PC-9 (cell line): ENCODE data around the gene IFNA17. TPM values are rescaled to one million over a fixed set of nuclear protein-coding genes. Genes with fewer than 3 reads are reported as not detected.
"Not testable (repeated sequence)": the region's sequence is repeated elsewhere in the genome, so short reads cannot be mapped to it uniquely, and the experiment has no call there.

ENCODE experiments used
- BruUV-seq: library from RNA; stranded (reverse); fragments of 400-500 nt; replicated peaks from 2 replicates; lab custom pipeline; 2021; lab: Mats Ljungman, UMichigan
- CTCF ChIA-PET: fragments of 300-600 bp; sonication (Branson Sonifier 250); formaldehyde crosslinking; loops from one replicate; lab custom pipeline; 2022; ENCODE audit warnings: antibody characterized with exemption; lab: Charles Lee
- POLR2A ChIA-PET: fragments of 300-600 bp; sonication (Branson Sonifier 250); formaldehyde crosslinking; loops from one replicate; lab custom pipeline; 2022; ENCODE audit warnings: antibody characterized with exemption; ENCODE audit not compliant: unreplicated experiment; lab: Charles Lee
- DNase-seq, 2 experiments: peaks; one replicate each; pipeline versions ENCODE4 v3.0.0 to v3.0.0-alpha.2; 2015 to 2022; ENCODE audit warnings: mixed read lengths in 1 of 2
- H2AFZ ChIP-seq: fragments of 200-600 bp; sonication (generic); 2 replicates; pipeline ENCODE4 v1.8.1; 2017; ENCODE audit warnings: antibody characterized with exemption
- H3F3A ChIP-seq: fragments of 200-600 bp; sonication (generic); 2 replicates; pipeline ENCODE4 v1.8.1; 2017; ENCODE audit warnings: antibody characterized with exemption, mild to moderate bottlenecking, low read depth; ENCODE audit not compliant: insufficient read depth
- H3K27ac ChIP-seq: fragments of 200-600 bp; sonication (generic); 2 replicates; pipeline ENCODE4 v1.6.1; 2016; ENCODE audit warnings: mixed run types
- H3K27me3 ChIP-seq: fragments of 200-600 bp; sonication (generic); 2 replicates; pipeline ENCODE4 v1.6.1; 2016; ENCODE audit warnings: low read depth, mixed run types; ENCODE audit not compliant: insufficient read depth
- H3K36me3 ChIP-seq: fragments of 200-600 bp; sonication (generic); 2 replicates; pipeline ENCODE4 v1.6.1; 2016; ENCODE audit warnings: low read depth, mixed run types
- H3K4me1 ChIP-seq: fragments of 200-600 bp; sonication (generic); replicated peaks from 2 replicates; pipeline ENCODE4 v1.6.1; 2016; ENCODE audit warnings: mixed run types; ENCODE audit not compliant: insufficient read depth
- H3K4me2 ChIP-seq: fragments of 200-600 bp; sonication (generic); 2 replicates; pipeline ENCODE4 v1.6.1; 2017; ENCODE audit warnings: mixed run types
- H3K4me3 ChIP-seq: fragments of 200-600 bp; sonication (generic); 2 replicates; pipeline ENCODE4 v1.6.1; 2016; ENCODE audit warnings: mixed run types
- H3K79me2 ChIP-seq: fragments of 200-600 bp; sonication (generic); 2 replicates; pipeline ENCODE4 v1.6.1; 2017; ENCODE audit warnings: low read depth, mixed run types
- H3K9me2 ChIP-seq: fragments of 200-600 bp; sonication (generic); 2 replicates; pipeline ENCODE4 v1.8.1; 2017; ENCODE audit warnings: mild to moderate bottlenecking; ENCODE audit not compliant: insufficient read depth
- H3K9me3 ChIP-seq: fragments of 200-600 bp; sonication (generic); 2 replicates; pipeline ENCODE4 v1.8.1; 2016; ENCODE audit warnings: low read depth; ENCODE audit not compliant: insufficient read depth
- H4K20me1 ChIP-seq: fragments of 200-600 bp; sonication (generic); 2 replicates; pipeline ENCODE4 v1.8.1; 2017; ENCODE audit not compliant: insufficient read depth
- CTCF ChIP-seq: fragments of 200-600 bp; sonication (generic); conservative IDR thresholded peaks from 2 replicates; pipeline ENCODE4 v1.6.1; 2017; ENCODE audit warnings: mixed run types, antibody characterized with exemption, mild to moderate bottlenecking, moderate library complexity
- EZH2 ChIP-seq: fragments of 200-600 bp; sonication (generic); IDR thresholded peaks from 2 replicates; pipeline ENCODE4 v1.8.0; 2017; ENCODE audit warnings: antibody characterized with exemption, low read depth
- intact Hi-C: fragments of 100-400 bp; cut with micrococcal nuclease; formaldehyde crosslinking; loops from one replicate; pipeline ENCODE4 v1.10.0; 2022; ENCODE audit not compliant: unreplicated experiment
- total RNA-seq: library from RNA; stranded (reverse); gene quantifications from 2 replicates; pipeline ENCODE4 v1.2.3, GENCODE V29; 2021

IFNA17 gene
- total RNA-seq, 1 experiment from 2014 or later, result not detected

GRCh38 chr9:21244836-21245235 is 16.8 kb upstream of the IFNA17 start:
- Histone ChIP-seq H3K27ac (no peak overlapping the region), H3K4me1 (no peaks in the 10 kb centered on the region), H2AFZ (no peak overlapping the region), H3K4me3 (no peak overlapping the region), H3K9me3 (no peaks in the 10 kb centered on the region), H3K27me3 (no peaks in the 10 kb centered on the region), H3K4me2 (no peak overlapping the region), H3K79me2 (no peaks in the 10 kb centered on the region), H4K20me1 (no peaks in the 10 kb centered on the region), H3K9me2 (no peaks in the 10 kb centered on the region), H3F3A (no peaks in the 10 kb centered on the region), H3K36me3 (no peaks in the 10 kb centered on the region)
- intact Hi-C loops, result no loop called here
- no peak for TF ChIP-seq EZH2
- no peak for TF ChIP-seq CTCF
- ChIA-PET POLR2A (no interaction called here), CTCF (no interaction called here)
- DNase-seq, result no peak
- BruUV-seq, result no TSS peak

GRCh38 chr9:21239911-21240310 is 11.9 kb upstream of the IFNA17 start, which contains the start of gene IFNA14:
Gene IFNA14 (minus strand): TSS chr9:21240005. CDS start chr9:21239935, 70 bp downstream.
- ChIA-PET POLR2A (no interaction called here), CTCF (no interaction called here)
- intact Hi-C loops, result loop anchor here (10.0 kb wide), 1 partner anchor 1215 kb away; no protein-coding TSS in a partner anchor
- no peaks in the 10 kb centered on the region for H3K9me3 ChIP-seq
- H3K79me2 ChIP-seq, result no peaks in the 10 kb centered on the region
- no peaks in the 10 kb centered on the region for H3F3A ChIP-seq
- H3K4me1 ChIP-seq, result no peaks in the 10 kb centered on the region
- no TSS peak for BruUV-seq
- H3K4me3 ChIP-seq, result no peak within 1 kb of the TSS
- no peaks in the 10 kb centered on the region for H4K20me1 ChIP-seq
- no peak for DNase-seq
- no peak within 1 kb of the TSS for H2AFZ ChIP-seq
- no peaks in the 10 kb centered on the region for H3K36me3 ChIP-seq
- no peaks in the 10 kb centered on the region for H3K9me2 ChIP-seq
- no peaks in the 10 kb centered on the region for H3K27me3 ChIP-seq
- H3K4me2 ChIP-seq, result no peak within 1 kb of the TSS
- no peak within 1 kb of the TSS for H3K27ac ChIP-seq
- no peak for TF ChIP-seq CTCF
- no peak for TF ChIP-seq EZH2

GRCh38 chr9:21236360-21236714 is 8.3 kb upstream of the IFNA17 start:
- BruUV-seq, H3K4me1 ChIP-seq, DNase-seq, H3F3A ChIP-seq, H3K9me3 ChIP-seq, H2AFZ ChIP-seq, H3K4me3 ChIP-seq, H3K27ac ChIP-seq, H3K9me2 ChIP-seq, H3K27me3 ChIP-seq, H4K20me1 ChIP-seq, H3K4me2 ChIP-seq, H3K36me3 ChIP-seq, H3K79me2 ChIP-seq: not testable (repeated sequence)
- intact Hi-C loops, result loop anchor here (10.0 kb wide), 1 partner anchor 1218 kb away; no protein-coding TSS in a partner anchor
- ChIA-PET POLR2A (interaction anchor here (0.6 kb wide), 1 partner anchor 275 kb away, joined by 7 read pairs; no protein-coding TSS in a partner anchor), CTCF (interaction anchor here (0.5 to 1.2 kb wide), 5 partner anchors 230 to 772 kb away, joined by 3 to 15 read pairs (median 4); no protein-coding TSS in a partner anchor)
